ENCODE results near the gene SCMH1. TPM values are rescaled to one million over a fixed set of nuclear protein-coding genes. Genes with fewer than 3 reads are reported as not detected.

SCMH1 gene
- total RNA-seq = 8.2 and 12.5 TPM in 2 replicates

GRCh38 chr1:41241749-41242341 is at the start of gene SCMH1:
TSS of gene SCMH1 (minus strand) at chr1:41242306. CDS start at chr1:41186133, 56,173 bp downstream.
- peak in 1 of 2 donors; percentile 53 for DNase-seq (ENCODE audit: low read depth in 2 of 2)

GRCh38 chr1:41291195-41291594 is 49.1 kb upstream of the SCMH1 start:
- DNase-seq (ENCODE audit: low read depth in 2 of 2) = no peak

- DNase-seq (ENCODE audit: low read depth in 2 of 2) = no peak
These were observed 47.1 kb upstream of the SCMH1 start for GRCh38 chr1:41289196-41289595.

GRCh38 chr1:41286992-41287391 is 44.9 kb upstream of the SCMH1 start:
- DNase-seq (ENCODE audit: low read depth in 2 of 2) = no peak

- no peak for DNase-seq (ENCODE audit: low read depth in 2 of 2)
These were observed 44.4 kb upstream of the SCMH1 start for GRCh38 chr1:41286486-41286885.

- DNase-seq (ENCODE audit: low read depth in 2 of 2) = no peak
These were observed 43.7 kb upstream of the SCMH1 start for GRCh38 chr1:41285818-41286217.

- DNase-seq (ENCODE audit: low read depth in 2 of 2) = peak in 1 of 2 donors; percentile 12
These were observed 42.0 kb upstream of the SCMH1 start for GRCh38 chr1:41284121-41284520.

GRCh38 chr1:41282679-41283317 is 40.7 kb upstream of the SCMH1 start:
- DNase-seq (ENCODE audit: low read depth in 2 of 2) = peak in 1 of 2 donors; percentile 25

GRCh38 chr1:41281334-41281733 is 39.2 kb upstream of the SCMH1 start:
- DNase-seq (ENCODE audit: low read depth in 2 of 2) = no peak

- DNase-seq (ENCODE audit: low read depth in 2 of 2) = no peak
These were observed 38.3 kb upstream of the SCMH1 start for GRCh38 chr1:41280202-41281032.

GRCh38 chr1:41278076-41278475 is 36.0 kb upstream of the SCMH1 start:
- no peak for DNase-seq (ENCODE audit: low read depth in 2 of 2)

GRCh38 chr1:41277371-41277975 is 35.4 kb upstream of the SCMH1 start:
- DNase-seq (ENCODE audit: low read depth in 2 of 2) = no peak

GRCh38 chr1:41275831-41276230 is 33.7 kb upstream of the SCMH1 start:
- DNase-seq (ENCODE audit: low read depth in 2 of 2) = no peak

GRCh38 chr1:41274752-41275545 is 32.8 kb upstream of the SCMH1 start:
- DNase-seq (ENCODE audit: low read depth in 2 of 2) = no peak

- DNase-seq (ENCODE audit: low read depth in 2 of 2) = no peak
These were observed 30.5 kb upstream of the SCMH1 start for GRCh38 chr1:41272601-41273000.

- peak; percentile 31 to 74 for DNase-seq (ENCODE audit: low read depth in 2 of 2)
These were observed 26.2 kb upstream of the SCMH1 start for GRCh38 chr1:41268154-41268770.

GRCh38 chr1:41261926-41262618 is 20.0 kb upstream of the SCMH1 start:
- DNase-seq (ENCODE audit: low read depth in 2 of 2) = no peak

- no peak for DNase-seq (ENCODE audit: low read depth in 2 of 2)
These were observed 18.7 kb upstream of the SCMH1 start for GRCh38 chr1:41260768-41261167.

GRCh38 chr1:41259221-41259620 is 17.1 kb upstream of the SCMH1 start:
- no peak for DNase-seq (ENCODE audit: low read depth in 2 of 2)

GRCh38 chr1:41255978-41256377 is 13.9 kb upstream of the SCMH1 start:
- DNase-seq (ENCODE audit: low read depth in 2 of 2) = no peak

Measured in dermis microvascular lymphatic vessel endothelial cell (primary cell).